ENCODE data around the gene PDZD2.

PDZD2 gene

GRCh38 chr5:31819926-31820516, 181.1 kb downstream of the PDZD2 start:
- TF ChIP-seq CTCF (IDR thresholded peaks at IDR 0.05; ENCODE audit: extremely low read depth, missing control alignments), result no peak
- no peak for DNase-seq (ENCODE audit: low spot score)

GRCh38 chr5:31823472-31823871, 184.5 kb downstream of the PDZD2 start:
- DNase-seq (ENCODE audit: low spot score), result no peak
- no peak for TF ChIP-seq CTCF (IDR thresholded peaks at IDR 0.05; ENCODE audit: extremely low read depth, missing control alignments)

GRCh38 chr5:31824869-31825517, 186.1 kb downstream of the PDZD2 start:
- DNase-seq (ENCODE audit: low spot score), result no peak
- no peak for TF ChIP-seq CTCF (IDR thresholded peaks at IDR 0.05; ENCODE audit: extremely low read depth, missing control alignments)

- peak; percentile 39 for DNase-seq (ENCODE audit: low spot score)
- TF ChIP-seq CTCF (IDR thresholded peaks at IDR 0.05; ENCODE audit: extremely low read depth, missing control alignments), result peak; percentile 36
These were observed 186.7 kb downstream of the PDZD2 start for GRCh38 chr5:31825518-31826068.

- DNase-seq (ENCODE audit: low spot score), result no peak
- no peak for TF ChIP-seq CTCF (IDR thresholded peaks at IDR 0.05; ENCODE audit: extremely low read depth, missing control alignments)
These were observed 188.9 kb downstream of the PDZD2 start for GRCh38 chr5:31827867-31828266.

GRCh38 chr5:31832966-31833365, 194.0 kb downstream of the PDZD2 start:
- no peak for TF ChIP-seq CTCF (IDR thresholded peaks at IDR 0.05; ENCODE audit: extremely low read depth, missing control alignments)
- no peak for DNase-seq (ENCODE audit: low spot score)

- TF ChIP-seq CTCF (IDR thresholded peaks at IDR 0.05; ENCODE audit: extremely low read depth, missing control alignments), result no peak
- DNase-seq (ENCODE audit: low spot score), result no peak
These were observed 194.8 kb downstream of the PDZD2 start for GRCh38 chr5:31833710-31834109.
